NCI-H1092 treated with DMSO at 0.1 percent for 48 hours (cell line): ENCODE results near the gene RYR3.

ENCODE experiments used
- DNase-seq: peaks from one replicate; lab custom pipeline; 2025; lab: John Stamatoyannopoulos, UW

Gene RYR3

GRCh38 chr15:33649217-33649933 is 338.6 kb downstream of the RYR3 start:
- DNase-seq, result no peak

DNA sequence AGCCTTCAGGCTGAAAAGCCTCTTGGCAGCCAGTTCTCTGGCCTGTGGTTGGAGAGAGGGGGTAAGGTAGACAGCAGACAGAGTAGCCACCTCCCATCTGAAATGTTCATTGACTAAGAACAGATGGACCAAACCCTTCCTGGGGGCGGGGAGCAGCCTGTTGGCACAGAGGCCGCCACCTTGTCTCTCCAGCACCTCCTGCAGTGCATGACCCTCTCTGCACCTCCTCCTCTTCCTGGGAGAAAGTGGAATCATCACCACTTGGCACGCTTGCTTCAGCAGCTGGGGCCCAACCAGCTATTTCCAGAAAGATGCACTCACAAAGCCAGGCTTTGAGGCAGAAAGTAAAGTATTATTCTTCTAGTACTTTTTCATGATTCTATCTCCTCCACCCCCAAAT is 344.1 kb downstream of the RYR3 start:
- DNase-seq, result no peak

GRCh38 chr15:33655488-33655887 is 344.7 kb downstream of the RYR3 start:
- no peak for DNase-seq

DNA sequence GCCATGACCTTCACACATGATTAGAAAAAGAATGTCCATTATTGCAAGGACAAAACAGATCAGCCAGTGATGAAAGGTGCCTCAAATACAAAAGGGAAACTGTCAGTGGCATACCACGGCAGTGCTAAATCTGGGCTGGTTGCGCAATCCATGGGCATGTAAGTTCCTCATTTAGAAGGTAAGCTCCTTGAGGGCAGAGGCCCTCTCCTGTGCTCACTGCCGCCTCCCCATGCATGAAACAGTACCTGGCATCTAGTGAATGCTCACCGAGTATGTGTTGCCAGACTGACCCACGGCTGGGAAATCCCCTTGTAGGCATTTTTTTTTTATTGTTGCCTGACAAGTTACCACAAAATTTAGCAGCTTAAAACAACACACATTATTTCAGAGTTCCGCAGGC is 345.4 kb downstream of the RYR3 start:
- no peak for DNase-seq

DNA sequence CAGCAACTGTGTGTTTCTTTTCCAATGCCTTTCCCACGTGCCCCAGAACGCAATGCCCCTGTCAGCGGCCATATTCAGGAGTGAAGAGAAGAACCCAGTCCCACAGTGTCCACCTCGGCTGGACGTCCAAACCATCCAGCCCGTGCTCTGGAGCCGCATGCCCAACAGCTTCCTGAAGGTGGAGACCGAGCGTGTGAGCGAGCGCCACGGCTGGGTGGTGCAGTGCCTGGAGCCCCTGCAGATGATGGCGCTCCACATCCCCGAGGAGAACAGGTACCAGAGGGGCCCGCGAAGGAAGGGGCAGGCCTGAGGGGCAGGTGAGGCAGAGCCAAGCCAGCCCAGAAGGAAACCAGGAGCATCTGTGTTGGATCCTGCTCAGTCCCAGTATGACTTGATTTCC is 349.4 kb downstream of the RYR3 start:
- no peak for DNase-seq

- DNase-seq, result no peak
These were observed 351.2 kb downstream of the RYR3 start for GRCh38 chr15:33662014-33662413.

DNA sequence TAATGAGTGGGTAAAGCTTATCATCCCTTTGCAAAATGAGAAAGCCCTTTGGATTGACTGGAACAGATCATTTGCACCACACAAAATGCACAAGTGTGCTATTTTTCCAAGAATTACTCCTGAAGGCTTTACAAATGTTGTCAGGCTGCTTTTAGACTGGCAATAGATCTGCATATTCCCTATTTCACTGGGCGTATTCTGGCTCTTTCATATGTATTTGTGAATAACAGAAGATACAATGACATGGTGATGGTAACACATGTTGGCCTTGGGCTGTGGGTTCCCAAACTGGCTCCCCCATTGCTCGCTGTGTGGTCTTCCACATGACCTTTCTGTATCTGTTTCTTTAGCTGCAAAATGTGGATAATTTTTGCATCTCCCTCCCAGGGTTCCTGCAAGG is 354.2 kb downstream of the RYR3 start:
- DNase-seq, result no peak

DNA sequence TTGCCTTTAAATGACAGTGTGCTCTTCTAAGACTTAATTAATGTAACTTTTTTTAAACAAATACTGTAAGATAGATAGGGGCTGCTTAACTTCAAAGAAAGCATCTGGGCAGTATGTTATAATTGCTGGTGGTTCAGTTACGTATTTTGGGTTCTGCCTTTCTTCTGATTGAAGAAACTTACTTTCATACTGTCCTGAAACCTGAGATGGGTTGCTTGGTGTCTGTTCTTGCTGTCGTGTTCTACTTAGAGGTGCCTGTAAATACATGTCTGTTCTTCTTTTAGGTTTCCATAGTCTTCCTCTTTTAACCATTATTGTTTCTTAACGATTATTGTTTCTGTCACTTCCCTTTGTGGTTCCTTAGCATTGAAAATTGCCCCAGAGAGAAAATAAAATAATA is 359.8 kb downstream of the RYR3 start:
- no peak for DNase-seq

GRCh38 chr15:33671456-33671855 is 360.7 kb downstream of the RYR3 start:
- DNase-seq, result no peak

DNA sequence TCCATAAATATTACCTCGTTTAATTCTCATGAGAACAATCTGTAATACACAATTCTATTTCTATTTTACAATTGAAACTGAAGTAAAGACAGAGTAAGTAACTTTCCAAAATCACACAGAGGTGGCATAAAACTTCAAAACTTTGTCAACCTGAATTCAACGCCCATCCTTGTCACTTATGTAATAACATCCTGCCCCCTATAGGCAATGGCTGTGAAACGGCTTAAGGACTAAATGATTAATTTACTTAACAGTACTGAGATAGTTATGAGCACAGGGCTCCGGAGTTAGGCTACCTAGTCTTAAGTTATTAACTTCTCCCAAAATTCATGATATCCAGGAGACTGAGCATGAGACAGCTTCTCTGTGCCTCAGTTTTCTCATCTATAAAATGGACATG is 364.5 kb downstream of the RYR3 start:
- DNase-seq, result peak; percentile 0

DNA sequence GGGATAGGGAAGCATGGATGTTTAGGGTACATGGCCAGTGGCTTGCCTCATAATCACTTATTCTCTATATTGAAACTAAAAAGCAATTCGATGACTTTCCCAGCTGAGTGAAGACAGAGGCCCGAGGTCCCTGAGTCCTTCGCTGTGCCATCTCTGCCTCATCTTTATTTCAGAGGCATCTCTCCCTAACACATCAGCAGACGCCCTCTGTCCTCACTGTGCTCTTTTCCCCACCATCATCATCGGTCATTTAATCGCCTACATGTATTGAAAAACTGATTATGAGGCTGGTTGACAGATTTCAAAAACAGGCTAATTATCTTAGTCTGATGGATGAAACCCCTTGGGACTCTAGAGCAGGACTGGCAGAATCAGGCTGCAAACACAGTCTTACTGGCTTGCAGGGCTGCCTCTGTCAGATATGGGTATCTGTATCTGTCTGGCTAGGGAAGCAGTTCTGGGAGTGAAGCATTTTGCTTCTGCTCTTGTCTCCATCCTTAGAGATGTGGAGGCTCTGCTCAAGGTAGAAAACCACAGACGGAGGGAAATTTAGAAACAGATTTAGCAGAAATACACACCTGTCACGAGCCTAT is 366.6 kb downstream of the RYR3 start:
- DNase-seq, result no peak

DNA sequence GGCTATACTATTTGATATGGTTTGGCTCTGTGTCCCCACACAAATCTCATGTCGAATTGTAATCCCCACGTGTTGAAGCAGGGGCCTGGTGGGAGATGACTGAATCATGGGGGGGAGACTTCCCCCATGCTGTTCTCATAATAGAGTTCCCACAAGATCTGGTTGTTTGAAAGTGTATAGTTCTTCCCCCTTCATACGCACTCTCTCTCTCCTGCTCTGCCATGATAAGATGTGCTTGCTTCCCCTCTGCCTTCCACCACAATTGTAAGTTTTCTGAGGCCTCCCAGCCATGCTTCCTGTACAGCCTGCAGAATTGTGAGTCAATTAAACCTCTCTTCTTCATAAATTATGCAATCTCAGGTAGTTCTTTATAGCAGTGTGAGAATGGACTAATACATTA is 367.4 kb downstream of the RYR3 start:
- no peak for DNase-seq

DNA sequence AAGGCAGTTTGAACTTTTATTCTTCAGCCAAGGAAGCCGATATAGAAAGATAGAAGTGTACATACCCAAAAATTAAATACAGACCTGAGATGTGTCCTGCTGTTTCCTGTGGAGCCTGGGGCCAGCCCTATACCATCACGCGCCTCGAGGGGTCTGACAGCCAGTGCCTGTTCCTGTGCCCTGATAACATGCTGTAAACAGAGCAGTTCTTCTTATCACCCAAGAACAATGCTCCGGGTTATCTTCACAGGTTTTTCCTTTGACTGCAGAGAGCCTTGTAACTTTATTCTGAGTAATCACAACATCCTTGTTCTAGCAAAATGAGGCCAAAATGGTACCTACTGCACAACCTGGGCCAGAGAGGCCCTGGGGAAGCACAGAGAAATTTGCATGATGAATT is 367.8 kb downstream of the RYR3 start:
- no peak for DNase-seq

- no peak for DNase-seq
These were observed 368.3 kb downstream of the RYR3 start for GRCh38 chr15:33679061-33679460.

DNA sequence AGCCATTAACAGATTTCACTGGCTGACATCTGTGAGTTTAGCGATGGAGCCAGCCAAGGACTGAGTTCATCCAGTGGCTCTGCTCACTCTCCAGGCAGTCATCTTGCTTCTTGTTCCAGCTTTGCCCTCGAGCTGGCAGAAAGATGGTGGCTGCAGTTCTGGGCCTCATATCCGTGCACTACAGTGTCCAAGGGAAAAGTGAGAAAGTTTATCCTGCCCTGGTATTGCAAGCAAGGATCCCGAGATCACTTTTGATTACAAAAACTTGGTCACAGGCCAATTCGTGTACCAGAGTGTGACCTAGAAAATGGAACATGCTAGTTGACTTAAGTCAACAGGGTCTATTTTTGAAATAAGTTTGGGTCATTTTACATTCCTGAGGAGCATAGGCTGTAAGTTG is 369.6 kb downstream of the RYR3 start:
- DNase-seq, result no peak

GRCh38 chr15:33693166-33693800 is 382.5 kb downstream of the RYR3 start:
- DNase-seq, result no peak

DNA sequence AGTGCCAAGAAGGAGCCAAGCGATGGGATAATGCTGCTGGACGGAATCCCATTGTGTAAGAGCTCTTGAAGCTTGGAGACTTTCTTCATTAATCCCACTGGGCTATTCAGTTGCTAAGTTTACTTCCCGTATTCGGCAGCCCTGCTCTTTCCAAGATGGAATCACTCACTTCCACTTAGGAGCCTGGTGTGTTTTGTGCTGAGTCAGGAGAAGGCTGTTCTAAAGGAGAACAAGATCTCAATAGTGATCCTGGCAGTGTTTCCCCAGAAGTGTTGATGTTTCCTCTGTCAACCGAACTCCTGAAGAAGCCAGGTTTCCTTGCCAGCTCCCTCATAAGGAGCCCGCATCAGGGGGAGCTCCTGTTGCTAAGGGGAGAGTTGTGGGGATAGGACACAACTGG is 387.4 kb downstream of the RYR3 start:
- DNase-seq, result no peak

GRCh38 chr15:33699145-33699544 is 388.4 kb downstream of the RYR3 start:
- no peak for DNase-seq

GRCh38 chr15:33699691-33700447 is 389.1 kb downstream of the RYR3 start:
- peak; percentile 0 for DNase-seq

DNA sequence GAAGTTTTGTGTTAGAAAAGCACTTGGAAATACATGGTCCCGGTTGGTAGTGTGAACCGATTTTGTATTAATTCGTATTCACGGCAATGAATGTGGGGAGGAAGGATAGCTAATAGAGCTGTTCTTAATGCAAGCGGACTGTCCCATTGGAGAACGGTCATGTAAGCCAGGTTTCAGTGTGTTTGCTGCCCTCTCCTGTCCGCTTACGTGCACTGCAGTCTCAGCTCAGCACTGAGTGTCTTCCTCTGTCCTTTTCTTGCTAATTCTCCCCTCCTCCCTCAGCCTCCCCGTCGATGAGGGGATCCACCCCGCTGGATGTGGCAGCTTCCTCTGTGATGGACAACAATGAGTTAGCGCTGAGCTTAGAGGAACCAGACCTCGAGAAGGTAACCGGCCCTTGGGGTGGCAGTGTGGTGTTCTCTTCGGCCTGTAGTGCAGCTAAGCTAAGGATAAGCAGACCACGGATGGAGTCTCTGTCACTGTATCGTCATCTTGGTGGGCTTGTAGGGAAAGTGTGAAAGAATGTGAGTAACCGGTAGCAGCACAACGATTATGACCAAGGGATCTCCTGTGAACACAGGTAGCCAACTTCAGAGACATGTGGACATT is 390.0 kb downstream of the RYR3 start:
- DNase-seq, result peak; percentile 11

DNA sequence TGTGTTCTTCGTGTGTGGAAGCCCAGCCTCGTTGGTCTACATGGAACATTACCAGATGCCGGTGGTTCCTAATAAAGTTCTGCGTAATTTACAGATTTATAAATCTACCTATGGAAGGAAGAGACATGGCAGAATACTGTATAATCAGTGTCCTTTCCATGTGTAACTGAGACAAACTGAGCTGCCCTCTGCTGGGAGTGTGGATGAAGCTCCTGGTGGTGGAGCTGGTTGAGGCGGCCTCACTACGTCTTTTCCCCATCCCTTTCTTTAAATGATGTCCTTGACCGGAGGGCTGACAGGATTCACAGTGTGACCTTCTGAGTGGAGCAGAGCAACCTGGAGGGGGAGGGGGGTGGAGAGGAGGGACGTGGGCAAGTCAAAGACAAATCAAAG is 390.5 kb downstream of the RYR3 start:
- DNase-seq, result no peak

GRCh38 chr15:33706173-33706572 is 395.4 kb downstream of the RYR3 start:
- DNase-seq, result no peak
